LNCaP clone FGC (cell line): ENCODE measurements around the gene FGF12.

Source experiments
- DNase-seq: peaks from one replicate; pipeline ENCODE4 v3.0.0-alpha.2; 2011; ENCODE audit warnings: low read depth
- H3K4me3 ChIP-seq: 2 replicates; pipeline ENCODE4 v1.5.1; 2011; ENCODE audit warnings: mild to moderate bottlenecking, low read depth, low read length, control low read depth
- TF ChIP-seq, protein P1 (sequence below): IDR thresholded peaks from 2 replicates; pipeline ENCODE4 v1.5.1; 2012; ENCODE audit warnings: mild to moderate bottlenecking; ENCODE audit not compliant: control insufficient read depth, insufficient read depth; ENCODE audit errors: extremely low read depth

FGF12 gene

GRCh38 chr3:192186498-192186897 lies 540.8 kb downstream of the FGF12 start:
- DNase-seq, result no peak
- H3K4me3 ChIP-seq, result no peak overlapping the region
- TF ChIP-seq, protein P1, sequence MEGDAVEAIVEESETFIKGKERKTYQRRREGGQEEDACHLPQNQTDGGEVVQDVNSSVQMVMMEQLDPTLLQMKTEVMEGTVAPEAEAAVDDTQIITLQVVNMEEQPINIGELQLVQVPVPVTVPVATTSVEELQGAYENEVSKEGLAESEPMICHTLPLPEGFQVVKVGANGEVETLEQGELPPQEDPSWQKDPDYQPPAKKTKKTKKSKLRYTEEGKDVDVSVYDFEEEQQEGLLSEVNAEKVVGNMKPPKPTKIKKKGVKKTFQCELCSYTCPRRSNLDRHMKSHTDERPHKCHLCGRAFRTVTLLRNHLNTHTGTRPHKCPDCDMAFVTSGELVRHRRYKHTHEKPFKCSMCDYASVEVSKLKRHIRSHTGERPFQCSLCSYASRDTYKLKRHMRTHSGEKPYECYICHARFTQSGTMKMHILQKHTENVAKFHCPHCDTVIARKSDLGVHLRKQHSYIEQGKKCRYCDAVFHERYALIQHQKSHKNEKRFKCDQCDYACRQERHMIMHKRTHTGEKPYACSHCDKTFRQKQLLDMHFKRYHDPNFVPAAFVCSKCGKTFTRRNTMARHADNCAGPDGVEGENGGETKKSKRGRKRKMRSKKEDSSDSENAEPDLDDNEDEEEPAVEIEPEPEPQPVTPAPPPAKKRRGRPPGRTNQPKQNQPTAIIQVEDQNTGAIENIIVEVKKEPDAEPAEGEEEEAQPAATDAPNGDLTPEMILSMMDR, result no peak

- DNase-seq, result no peak
- H3K4me3 ChIP-seq, result no peak overlapping the region
- TF ChIP-seq, protein P1, result no peak
Observed at GRCh38 chr3:192186045-192186444, 541.3 kb downstream of the FGF12 start.

DNA sequence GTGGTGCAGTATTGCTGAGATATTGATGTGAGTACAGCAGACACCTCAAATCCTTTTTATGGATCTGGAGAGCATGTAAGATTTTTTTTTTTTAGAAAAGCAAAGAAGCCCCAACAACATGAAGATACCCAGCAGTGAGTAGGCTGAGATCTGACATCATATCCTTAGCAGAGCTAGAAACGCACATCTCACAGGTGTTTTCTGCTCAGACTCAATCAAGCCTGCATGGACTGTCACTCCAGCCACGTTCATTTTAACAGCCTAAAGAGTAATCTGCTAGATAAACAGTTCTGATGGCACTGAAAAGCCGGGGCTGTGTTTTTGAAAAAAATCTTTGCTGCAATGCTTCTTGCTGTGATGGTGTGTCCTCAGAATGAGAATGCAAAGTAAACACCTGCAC lies 544.2 kb downstream of the FGF12 start:
- H3K4me3 ChIP-seq, result no peak overlapping the region
- TF ChIP-seq, protein P1, result no peak
- DNase-seq, result no peak

DNA sequence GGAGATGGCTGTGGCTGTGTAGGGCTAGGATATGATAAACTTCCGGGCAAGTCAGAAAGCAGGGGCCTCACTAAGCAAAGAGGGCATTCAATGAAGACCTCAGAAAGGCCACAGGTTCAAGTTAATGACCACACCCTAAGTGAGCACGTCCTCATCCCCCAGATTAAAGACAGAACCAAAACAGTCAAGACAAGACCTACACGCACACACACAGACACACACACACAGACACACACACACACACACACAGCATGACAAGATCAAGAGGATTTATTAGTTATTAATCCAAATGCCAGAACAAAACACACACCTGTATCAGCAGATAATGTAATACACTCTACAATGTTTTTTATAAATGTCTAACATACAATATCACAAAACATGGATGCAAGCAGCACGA lies 546.2 kb downstream of the FGF12 start:
- TF ChIP-seq, protein P1, result no peak
- no peak overlapping the region for H3K4me3 ChIP-seq
- no peak for DNase-seq

GRCh38 chr3:192177383-192177782 lies 550.0 kb downstream of the FGF12 start:
- TF ChIP-seq, protein P1, result no peak
- no peak for DNase-seq
- no peak overlapping the region for H3K4me3 ChIP-seq

- no peak for DNase-seq
- TF ChIP-seq, protein P1, result no peak
- no peak overlapping the region for H3K4me3 ChIP-seq
Observed at GRCh38 chr3:192174283-192174682, 553.1 kb downstream of the FGF12 start.

DNA sequence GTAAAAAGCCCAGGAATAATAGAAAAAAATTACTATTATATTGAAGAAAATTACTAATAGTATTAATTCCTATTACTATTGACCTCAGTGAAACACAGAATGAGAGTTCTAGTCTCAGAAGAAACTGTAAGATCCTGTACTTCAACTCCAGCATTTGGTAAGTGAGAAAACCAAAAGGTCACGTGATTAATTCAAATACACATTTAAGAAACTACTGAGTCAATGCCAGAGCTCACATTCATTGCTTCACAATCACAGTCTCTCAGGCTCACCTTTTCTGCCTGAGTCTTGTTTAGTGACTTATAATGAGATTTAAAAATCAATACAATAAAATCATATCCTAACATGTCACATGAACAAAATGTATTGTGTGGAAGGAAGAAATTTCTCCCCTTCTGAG lies 556.1 kb downstream of the FGF12 start:
- no peak overlapping the region for H3K4me3 ChIP-seq
- TF ChIP-seq, protein P1, result no peak
- DNase-seq, result no peak
